ENCODE measurements around the gene TSHR.
"Not testable (repeated sequence)": the region's sequence is repeated elsewhere in the genome, so short reads cannot be mapped to it uniquely, and the experiment has no call there.

TSHR gene

GRCh38 chr14:80996049-80996901, 40.9 kb downstream of the TSHR start:
- DNase-seq (ENCODE audit: low spot score): peak; percentile 71

- DNase-seq (ENCODE audit: low spot score): no peak
Measured at GRCh38 chr14:81001447-81001846, 46.0 kb downstream of the TSHR start.

- DNase-seq (ENCODE audit: low spot score): no peak
Measured at GRCh38 chr14:81004575-81004974, 49.2 kb downstream of the TSHR start.

GRCh38 chr14:81005540-81006228, 50.3 kb downstream of the TSHR start:
- DNase-seq (ENCODE audit: low spot score): no peak

GRCh38 chr14:81006266-81006665, 50.8 kb downstream of the TSHR start:
- no peak for DNase-seq (ENCODE audit: low spot score)

- no peak for DNase-seq (ENCODE audit: low spot score)
Measured at GRCh38 chr14:81007131-81007530, 51.7 kb downstream of the TSHR start.

- DNase-seq (ENCODE audit: low spot score): no peak
Measured at GRCh38 chr14:81009346-81009745, 53.9 kb downstream of the TSHR start.

GRCh38 chr14:81018251-81018650, 62.8 kb downstream of the TSHR start:
- DNase-seq (ENCODE audit: low spot score): no peak

GRCh38 chr14:81018684-81019083, 63.3 kb downstream of the TSHR start:
- DNase-seq (ENCODE audit: low spot score): no peak

- DNase-seq (ENCODE audit: low spot score): not testable (repeated sequence)
Measured at GRCh38 chr14:81019113-81019512, 63.7 kb downstream of the TSHR start.

- no peak for DNase-seq (ENCODE audit: low spot score)
Measured at GRCh38 chr14:81023095-81023710, 67.8 kb downstream of the TSHR start.

- DNase-seq (ENCODE audit: low spot score): no peak
Measured at GRCh38 chr14:81028461-81028860, 73.0 kb downstream of the TSHR start.

- DNase-seq (ENCODE audit: low spot score): no peak
Measured at GRCh38 chr14:81031488-81031887, 76.1 kb downstream of the TSHR start.

- peak; percentile 31 for DNase-seq (ENCODE audit: low spot score)
Measured at GRCh38 chr14:81033698-81034240, 78.3 kb downstream of the TSHR start.

GRCh38 chr14:81042438-81042837, 87.0 kb downstream of the TSHR start:
- no peak for DNase-seq (ENCODE audit: low spot score)

- no peak for DNase-seq (ENCODE audit: low spot score)
Measured at GRCh38 chr14:81051547-81051946, 96.1 kb downstream of the TSHR start.

GRCh38 chr14:81054057-81054456, 98.6 kb downstream of the TSHR start:
- not testable (repeated sequence) for DNase-seq (ENCODE audit: low spot score)

- no peak for DNase-seq (ENCODE audit: low spot score)
Measured at GRCh38 chr14:81055971-81056370, 100.5 kb downstream of the TSHR start.

GRCh38 chr14:81062380-81062779, 107.0 kb downstream of the TSHR start:
- DNase-seq (ENCODE audit: low spot score): no peak

GRCh38 chr14:81062816-81063215, 107.4 kb downstream of the TSHR start:
- DNase-seq (ENCODE audit: low spot score): peak; percentile 23

GRCh38 chr14:81066672-81067071, 111.3 kb downstream of the TSHR start:
- no peak for DNase-seq (ENCODE audit: low spot score)

- DNase-seq (ENCODE audit: low spot score): no peak
Measured at GRCh38 chr14:81067156-81067555, 111.7 kb downstream of the TSHR start.

Data from globus pallidus (tissue), 1 donor.